HT1080 (cell line): ENCODE data around the gene DYRK3. TPM values are rescaled to one million over a fixed set of nuclear protein-coding genes. Genes with fewer than 3 reads are reported as not detected.

Source experiments
- total RNA-seq: library from RNA; depleted of rRNA; stranded (reverse); fragments of >200 nt; shearing (Covaris generic); gene quantifications from 2 replicates; pipeline ENCODE4 v1.2.3, GENCODE V29; 2014; rRNA removed

Gene DYRK3
- total RNA-seq, 1 experiment from 2014 or later: 43.0 TPM

Other genes with a start within 250 kb of the DYRK3 start
- 13.8 and 14.3 TPM in 2 replicates for gene IKBKE, start 165.1 kb upstream of the DYRK3 start, total RNA-seq
- 8.5 and 9.0 TPM in 2 replicates for gene RASSF5, start 128.0 kb upstream of the DYRK3 start, total RNA-seq
- 66.6 and 83.6 TPM in 2 replicates for gene EIF2D, start 23.1 kb upstream of the DYRK3 start, total RNA-seq
- 41.7 and 51.1 TPM in 2 replicates for gene MAPKAPK2, start 49.4 kb downstream of the DYRK3 start, total RNA-seq
- gene IL19, start 135.2 kb downstream of the DYRK3 start, total RNA-seq: 0.57 TPM in 1 of 2 replicates, not detected in the other
- gene IL10, start 137.0 kb downstream of the DYRK3 start, total RNA-seq: not detected in 2 replicates
- not detected in 2 replicates for gene IL20, start 230.1 kb downstream of the DYRK3 start, total RNA-seq